A673 (cell line): ENCODE data around the gene TIMM10B.

Experiments
- CTCF ChIP-seq: fragments of 300-800, 200-600 bp; sonication (generic); conservative IDR thresholded peaks from 2 replicates; pipeline ENCODE4 v1.5.1; 2017; ENCODE audit warnings: low read depth, mild to moderate bottlenecking, antibody characterized with exemption, low read length, moderate library complexity, mixed read lengths
- EZH2 ChIP-seq: fragments of 200-600 bp; sonication (generic); IDR thresholded peaks from 2 replicates; pipeline ENCODE4 v1.6.1; 2017; ENCODE audit warnings: borderline replicate concordance, low read depth, mild to moderate bottlenecking, mixed read lengths, antibody characterized with exemption, low read length; ENCODE audit not compliant: poor library complexity, severe bottlenecking

GRCh38 chr11:6476571-6476970 lies 4.7 kb upstream of the TIMM10B start:
- TF ChIP-seq CTCF (no peak), EZH2 (no peak)
